Activated CD4-positive, alpha-beta T cell treated with anti-CD3 and anti-CD28 coated beads, Interleukin-2, amount 50 U/mL, for 24 hours (primary cell): ENCODE measurements around the gene GRB10.

Experiments
- DNase-seq, 2 donors: peaks; one replicate each; pipeline ENCODE4 v3.0.0-alpha.2; 2020; ENCODE audit warnings: low read depth in 1 of 2, low spot score in 1 of 2

GRB10 gene

DNA sequence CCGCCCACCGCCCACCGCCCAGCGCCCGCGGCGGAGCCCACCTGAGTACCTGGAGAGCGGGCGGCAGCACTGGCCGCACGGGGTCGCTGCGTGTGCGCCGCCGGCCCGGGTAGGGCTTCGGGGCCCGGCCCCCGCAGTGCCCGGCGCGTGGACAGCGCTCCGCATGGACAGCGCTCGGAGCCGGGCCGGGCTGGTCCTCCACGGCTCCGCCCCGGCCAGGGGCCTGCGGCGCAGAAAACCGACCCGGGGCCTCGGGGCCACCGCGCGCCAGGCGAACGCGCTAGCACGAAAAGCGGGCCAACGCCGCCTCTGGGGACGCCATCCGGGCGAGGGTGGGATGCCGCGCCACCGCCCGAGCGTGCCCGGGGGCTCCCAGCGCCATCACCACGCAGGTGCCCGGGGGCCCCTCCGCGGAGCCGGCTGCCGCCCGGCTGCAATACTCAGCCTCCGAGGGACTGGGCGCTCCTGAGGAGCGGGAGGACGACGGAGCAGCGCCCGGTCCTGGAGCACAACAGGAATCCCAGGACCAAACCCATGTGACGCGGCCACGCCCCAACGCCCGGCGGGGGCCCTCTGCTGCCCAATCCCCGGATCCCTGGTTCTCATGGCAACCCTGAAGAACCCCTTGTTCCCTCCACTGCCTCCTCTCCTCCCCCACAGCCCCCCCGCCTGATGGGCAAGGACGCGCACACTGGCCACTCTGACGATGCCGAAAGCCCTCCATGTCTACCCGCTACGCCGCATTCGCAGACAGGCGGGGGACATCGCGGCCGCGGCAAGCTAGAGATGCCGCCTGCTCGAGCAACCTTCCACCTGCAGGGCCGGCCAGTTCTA lies at the start of gene GRB10:
Gene GRB10, minus strand, starts transcription at position 522 of the 834 bp plus-strand sequence. CDS start 50,574 bp downstream, outside the sequence.
- DNase-seq: no peak

DNA sequence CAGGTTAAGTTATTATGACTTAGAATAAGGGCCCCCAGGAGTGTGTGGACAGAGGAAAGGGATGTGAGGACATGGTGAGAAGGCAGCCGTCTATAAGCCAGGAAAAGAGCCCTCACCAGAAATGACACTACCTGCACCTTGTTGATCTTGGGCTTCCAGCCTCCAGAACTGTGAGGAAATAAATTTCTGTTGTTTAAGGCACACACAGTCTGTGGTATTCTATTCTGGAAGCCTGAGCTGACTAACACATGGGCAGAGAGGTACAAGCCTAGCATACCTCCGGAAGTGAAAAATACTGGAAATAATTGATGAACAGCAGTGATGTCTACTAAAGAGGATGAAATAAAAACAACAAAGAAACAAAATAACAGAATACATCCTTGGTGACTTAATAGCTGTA lies 46.1 kb upstream of the GRB10 start:
- no peak for DNase-seq

- no peak for DNase-seq
Measured at GRCh38 chr7:50828116-50828515, 45.4 kb upstream of the GRB10 start.

- no peak for DNase-seq
Measured at GRCh38 chr7:50827281-50827680, 44.6 kb upstream of the GRB10 start.

DNA sequence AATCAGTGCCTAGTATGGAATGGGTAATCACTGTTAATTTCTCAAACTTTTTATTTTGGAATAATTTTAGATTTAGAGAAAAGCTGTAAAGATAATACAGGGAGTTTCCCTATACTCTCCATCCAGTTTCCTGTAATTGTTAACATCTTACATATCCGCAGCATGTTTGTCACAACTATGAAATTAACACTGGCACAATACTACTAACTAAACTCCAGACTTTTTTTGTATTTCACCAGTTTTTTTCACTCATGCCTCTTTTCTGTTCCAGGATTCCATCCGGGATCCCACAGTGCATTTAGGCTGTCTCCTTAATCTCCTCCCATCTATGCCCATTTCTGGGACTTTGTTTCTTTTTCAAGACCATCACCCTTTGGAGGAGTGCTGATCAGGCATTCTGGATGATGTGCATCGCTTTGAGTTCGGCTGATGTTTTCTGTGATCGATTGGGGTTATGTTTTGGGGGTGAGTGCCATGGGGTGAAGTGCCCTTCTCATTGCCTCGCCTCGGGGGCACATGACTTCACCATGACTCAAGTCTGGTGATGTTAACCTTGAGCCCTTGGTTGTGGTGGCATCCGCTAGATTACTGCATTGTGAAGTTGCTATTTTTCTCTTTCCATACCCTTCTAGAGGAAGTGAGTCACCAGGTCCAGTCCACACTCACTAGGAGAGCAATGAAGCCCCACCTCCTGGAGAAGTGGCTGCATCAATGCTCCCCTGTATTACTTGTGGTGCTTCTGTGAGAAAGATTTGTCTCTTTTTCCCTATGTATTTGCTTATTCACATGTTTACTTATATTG lies 43.9 kb upstream of the GRB10 start:
- DNase-seq: peak in 1 of 2 donors; percentile 9

- DNase-seq: no peak
Measured at GRCh38 chr7:50825465-50825864, 42.8 kb upstream of the GRB10 start.

- no peak for DNase-seq
Measured at GRCh38 chr7:50824882-50825281, 42.2 kb upstream of the GRB10 start.

GRCh38 chr7:50822706-50823105 lies 40.0 kb upstream of the GRB10 start:
- no peak for DNase-seq

- no peak for DNase-seq
Measured at GRCh38 chr7:50822110-50822509, 39.4 kb upstream of the GRB10 start.

DNA sequence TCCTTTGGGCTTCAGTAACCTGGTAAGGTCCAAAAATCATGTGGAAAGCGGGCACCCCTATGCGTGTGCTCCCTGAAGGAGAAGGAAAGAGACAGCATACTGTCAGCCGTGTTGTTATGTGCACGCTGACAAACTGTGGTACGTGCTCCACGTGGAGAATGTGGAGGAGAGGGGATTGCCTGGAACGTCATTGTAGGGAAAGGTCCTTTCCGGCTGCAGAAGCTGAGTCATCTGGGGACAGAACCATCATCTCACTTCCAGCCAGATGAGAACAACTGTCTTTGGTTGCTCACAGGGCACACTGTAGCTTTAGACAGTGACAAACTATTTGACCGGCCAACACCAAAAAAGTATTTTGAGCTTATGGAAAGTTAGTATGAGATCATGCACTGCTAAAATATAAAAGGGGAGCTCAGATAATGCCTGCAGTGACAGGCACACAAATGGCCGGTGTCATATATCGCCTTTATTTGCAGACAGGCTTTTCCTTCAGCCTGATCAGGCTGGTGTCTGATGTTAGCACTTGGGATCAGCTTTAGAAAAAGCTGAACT lies 38.8 kb upstream of the GRB10 start:
- DNase-seq: no peak

DNA sequence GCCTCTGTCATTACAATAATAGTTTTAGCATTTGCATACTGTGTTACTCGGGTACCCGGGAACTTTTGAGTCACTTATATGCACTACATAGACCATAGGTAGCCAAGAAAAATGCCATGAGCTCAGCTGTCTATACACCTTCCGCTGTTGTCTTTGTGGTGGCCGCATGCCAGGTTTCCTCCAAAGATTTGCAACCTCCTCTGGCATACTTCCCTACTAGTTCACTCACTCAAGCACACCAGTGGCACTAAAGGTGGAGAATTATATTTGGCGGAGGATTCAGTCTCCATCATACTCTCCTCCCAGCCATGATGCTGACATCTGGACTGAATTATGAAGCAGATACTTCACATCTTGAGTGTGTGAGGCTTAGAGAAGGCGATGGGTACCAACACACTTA lies 35.6 kb upstream of the GRB10 start:
- no peak for DNase-seq

DNA sequence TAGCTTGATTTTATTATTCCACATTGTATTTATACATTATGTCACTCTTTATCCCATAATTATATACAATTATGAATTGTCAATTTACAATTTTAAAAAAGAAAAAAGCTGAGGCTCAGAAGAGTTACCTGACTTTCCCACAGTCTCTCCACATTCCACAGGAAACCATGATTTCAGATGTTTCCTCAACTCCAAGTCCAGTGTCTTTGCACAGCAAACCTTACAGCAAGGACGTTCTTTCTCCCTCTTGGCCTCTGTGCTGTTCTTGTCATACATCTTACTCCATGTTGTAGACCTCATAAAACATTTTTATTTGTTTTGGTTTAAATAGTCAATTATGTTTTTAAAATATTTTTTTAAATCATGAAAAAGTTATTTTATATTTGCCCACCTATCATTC lies 34.9 kb upstream of the GRB10 start:
- no peak for DNase-seq

DNA sequence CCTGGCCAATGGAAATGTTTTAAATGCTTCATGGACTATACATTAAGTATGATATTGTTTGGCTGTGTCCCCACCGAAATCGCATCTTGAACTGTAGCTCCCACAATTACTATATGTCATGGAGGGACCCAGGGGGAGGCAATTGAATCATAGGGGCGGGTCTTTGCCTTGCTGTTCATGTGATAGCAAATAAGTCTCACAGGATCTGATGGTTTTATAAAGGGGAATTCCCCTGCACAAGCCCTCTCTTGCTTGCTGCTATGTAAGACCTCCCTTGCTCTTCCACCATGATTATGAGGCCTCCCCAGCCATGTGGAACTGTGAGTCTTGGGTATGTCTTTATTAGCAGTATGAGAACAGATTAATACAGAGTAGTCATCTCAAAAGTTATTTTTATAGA lies 32.4 kb upstream of the GRB10 start:
- DNase-seq: no peak

GRCh38 chr7:50814166-50814565 lies 31.5 kb upstream of the GRB10 start:
- no peak for DNase-seq

- no peak for DNase-seq
Measured at GRCh38 chr7:50812841-50813475, 30.3 kb upstream of the GRB10 start.

DNA sequence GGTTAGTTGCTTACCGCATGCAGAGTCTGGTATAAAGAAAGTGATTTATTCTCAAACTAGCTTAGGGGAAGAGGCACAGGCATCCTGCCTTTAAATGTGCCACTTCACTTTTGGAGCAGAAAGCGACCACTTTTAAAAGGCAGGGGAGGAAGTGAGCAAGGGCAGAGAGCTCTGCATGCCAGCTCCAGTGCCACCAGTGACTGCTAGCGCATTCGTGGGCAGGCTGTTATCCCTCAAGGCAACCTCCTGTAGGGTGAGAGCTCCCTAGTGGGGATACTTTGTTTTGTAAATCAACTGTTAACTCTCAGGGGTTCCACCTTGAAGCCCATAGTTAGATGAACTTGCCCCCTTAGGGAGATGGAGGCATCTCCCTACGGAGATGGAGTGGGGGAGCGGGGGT lies 29.4 kb upstream of the GRB10 start:
- no peak for DNase-seq

- no peak for DNase-seq
Measured at GRCh38 chr7:50808282-50808888, 25.7 kb upstream of the GRB10 start.

DNA sequence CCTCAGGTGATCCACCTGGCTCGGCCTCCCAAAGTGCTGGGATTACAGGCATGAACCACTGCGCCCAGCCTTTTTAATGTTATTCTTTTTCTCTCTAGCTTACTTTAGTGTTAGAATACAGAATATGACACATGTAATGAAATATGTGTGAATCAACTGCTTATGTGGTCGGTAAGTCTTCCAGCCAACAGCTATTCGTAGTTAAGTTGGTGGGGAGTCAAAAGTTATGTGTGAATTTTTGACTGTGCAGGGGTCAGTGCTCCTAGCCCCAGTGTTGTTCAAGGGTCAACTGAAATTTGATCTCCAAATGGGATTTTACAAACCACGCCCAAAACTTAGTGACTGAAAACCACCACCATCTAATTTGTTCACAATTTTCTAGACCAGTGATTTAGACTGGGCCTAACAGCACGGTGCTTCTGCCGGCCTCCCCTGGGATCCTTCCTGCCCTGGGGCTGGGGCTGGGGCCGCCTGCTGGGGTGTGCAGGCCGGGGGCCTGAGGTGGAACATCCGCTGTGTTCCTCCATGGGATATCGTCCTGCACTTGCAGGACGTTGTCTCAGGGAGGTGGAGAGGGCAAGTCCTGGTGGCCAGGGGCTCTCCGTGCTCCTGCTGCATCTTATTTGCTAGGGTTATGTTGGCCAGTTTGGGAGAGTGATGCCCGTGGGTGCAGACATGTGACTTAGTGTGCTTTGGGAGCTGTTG lies 24.5 kb upstream of the GRB10 start:
- DNase-seq: no peak

DNA sequence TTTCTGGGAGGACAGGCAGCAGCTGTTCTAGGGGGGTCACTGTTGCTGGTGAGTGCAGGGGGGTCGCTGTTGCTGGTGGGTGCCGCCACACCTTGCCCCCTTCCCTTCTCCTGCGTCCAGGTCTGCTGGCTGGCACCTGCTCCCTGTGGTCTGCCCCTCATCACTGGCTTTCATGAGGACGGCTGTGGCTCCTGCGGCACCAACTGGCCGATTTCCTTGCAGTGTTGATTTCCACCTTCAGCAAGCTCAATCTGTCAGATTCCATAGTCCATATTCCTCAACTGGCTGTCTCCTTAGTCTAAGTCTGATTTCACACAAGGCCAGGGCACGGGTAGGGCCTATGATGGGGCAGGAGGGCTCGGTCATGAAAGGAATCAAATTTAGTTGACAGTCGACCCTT lies 23.4 kb upstream of the GRB10 start:
- no peak for DNase-seq

DNA sequence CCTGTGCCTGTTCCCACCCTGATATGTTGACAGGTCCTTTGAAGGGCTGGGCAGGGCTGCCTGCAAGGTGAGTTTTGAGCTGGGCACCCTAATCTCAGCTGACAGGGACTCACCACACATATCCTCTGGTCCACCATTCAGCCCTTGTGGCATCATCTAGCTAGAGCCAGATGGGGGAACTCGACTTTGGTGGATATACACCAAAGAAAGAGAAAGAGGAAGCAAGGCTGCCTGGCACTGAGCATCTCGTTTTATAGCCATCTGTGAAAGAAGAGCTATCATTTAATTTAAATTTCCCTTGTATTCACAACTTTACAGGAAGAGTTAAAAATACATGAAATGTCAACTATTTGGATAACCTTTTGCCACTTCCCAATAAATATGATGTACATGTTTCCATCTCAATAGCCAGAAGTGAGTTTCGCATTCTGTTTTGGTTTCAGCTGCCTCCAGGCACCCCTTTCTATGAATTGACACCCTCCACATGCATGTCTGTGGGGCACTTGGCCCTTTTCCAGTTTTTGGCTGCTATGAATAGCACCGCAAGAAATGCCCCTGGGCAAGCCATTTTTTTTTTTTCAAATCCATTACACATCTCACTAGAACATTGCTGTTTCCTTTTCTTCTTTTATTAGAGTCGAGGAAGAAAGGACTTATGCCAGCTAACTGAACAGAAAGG lies 22.9 kb upstream of the GRB10 start:
- no peak for DNase-seq
